ENCODE results near the gene PITPNC1.

DNA sequence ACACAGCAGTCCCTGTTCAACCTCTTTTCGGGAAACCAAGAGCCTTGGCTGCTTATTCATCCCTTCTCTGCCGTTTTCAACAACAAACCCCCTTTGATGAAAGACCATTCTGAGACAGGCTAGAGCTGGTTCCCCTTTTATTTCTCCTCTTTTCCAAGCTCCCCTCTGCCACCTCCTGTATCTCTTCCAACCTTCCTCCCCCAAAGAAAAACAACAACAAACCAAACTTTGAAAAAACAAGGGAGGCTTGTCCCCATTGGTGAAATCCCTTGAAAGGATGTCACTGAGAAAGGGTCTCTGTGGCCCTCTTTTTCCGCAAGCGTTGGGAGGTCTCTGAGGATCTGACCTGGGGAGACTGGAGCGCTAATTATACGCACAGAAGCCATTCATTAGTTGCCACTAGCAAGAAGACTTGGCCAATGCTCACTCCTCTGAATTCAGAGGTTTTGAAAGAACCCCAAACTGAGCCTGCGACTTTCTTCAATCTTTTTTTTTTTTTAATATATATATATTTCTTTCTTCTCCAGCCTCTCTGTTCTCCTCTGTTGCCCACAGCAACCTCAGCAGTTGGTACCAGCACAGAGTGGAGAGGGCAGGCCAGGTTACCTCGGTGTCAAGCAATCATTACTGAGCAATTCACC is 101.4 kb downstream of the PITPNC1 start:
- TF ChIP-seq, protein P1, sequence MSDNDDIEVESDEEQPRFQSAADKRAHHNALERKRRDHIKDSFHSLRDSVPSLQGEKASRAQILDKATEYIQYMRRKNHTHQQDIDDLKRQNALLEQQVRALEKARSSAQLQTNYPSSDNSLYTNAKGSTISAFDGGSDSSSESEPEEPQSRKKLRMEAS (IDR thresholded peaks at IDR 0.05; ENCODE audit: low read depth): no peak
- TF ChIP-seq, protein P2, sequence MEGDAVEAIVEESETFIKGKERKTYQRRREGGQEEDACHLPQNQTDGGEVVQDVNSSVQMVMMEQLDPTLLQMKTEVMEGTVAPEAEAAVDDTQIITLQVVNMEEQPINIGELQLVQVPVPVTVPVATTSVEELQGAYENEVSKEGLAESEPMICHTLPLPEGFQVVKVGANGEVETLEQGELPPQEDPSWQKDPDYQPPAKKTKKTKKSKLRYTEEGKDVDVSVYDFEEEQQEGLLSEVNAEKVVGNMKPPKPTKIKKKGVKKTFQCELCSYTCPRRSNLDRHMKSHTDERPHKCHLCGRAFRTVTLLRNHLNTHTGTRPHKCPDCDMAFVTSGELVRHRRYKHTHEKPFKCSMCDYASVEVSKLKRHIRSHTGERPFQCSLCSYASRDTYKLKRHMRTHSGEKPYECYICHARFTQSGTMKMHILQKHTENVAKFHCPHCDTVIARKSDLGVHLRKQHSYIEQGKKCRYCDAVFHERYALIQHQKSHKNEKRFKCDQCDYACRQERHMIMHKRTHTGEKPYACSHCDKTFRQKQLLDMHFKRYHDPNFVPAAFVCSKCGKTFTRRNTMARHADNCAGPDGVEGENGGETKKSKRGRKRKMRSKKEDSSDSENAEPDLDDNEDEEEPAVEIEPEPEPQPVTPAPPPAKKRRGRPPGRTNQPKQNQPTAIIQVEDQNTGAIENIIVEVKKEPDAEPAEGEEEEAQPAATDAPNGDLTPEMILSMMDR (IDR thresholded peaks at IDR 0.05): no peak
- TF ChIP-seq USF2 (IDR thresholded peaks at IDR 0.05; ENCODE audit: borderline replicate concordance, low read depth, low read length): no peak
- TF ChIP-seq SMC3 (IDR thresholded peaks at IDR 0.05; ENCODE audit: low read depth, low read length): no peak
- no peak for TF ChIP-seq GATA2 (CRISPR knock-in tag; IDR thresholded peaks at IDR 0.05)
- TF ChIP-seq, protein P3, sequence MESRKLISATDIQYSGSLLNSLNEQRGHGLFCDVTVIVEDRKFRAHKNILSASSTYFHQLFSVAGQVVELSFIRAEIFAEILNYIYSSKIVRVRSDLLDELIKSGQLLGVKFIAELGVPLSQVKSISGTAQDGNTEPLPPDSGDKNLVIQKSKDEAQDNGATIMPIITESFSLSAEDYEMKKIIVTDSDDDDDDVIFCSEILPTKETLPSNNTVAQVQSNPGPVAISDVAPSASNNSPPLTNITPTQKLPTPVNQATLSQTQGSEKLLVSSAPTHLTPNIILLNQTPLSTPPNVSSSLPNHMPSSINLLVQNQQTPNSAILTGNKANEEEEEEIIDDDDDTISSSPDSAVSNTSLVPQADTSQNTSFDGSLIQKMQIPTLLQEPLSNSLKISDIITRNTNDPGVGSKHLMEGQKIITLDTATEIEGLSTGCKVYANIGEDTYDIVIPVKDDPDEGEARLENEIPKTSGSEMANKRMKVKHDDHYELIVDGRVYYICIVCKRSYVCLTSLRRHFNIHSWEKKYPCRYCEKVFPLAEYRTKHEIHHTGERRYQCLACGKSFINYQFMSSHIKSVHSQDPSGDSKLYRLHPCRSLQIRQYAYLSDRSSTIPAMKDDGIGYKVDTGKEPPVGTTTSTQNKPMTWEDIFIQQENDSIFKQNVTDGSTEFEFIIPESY (IDR thresholded peaks at IDR 0.05; ENCODE audit: borderline replicate concordance, low read depth): no peak
- no peak for TF ChIP-seq CHD2 (IDR thresholded peaks at IDR 0.05; ENCODE audit: low read length, partially characterized antibody)
- TF ChIP-seq MEF2A (IDR thresholded peaks at IDR 0.05; ENCODE audit: borderline replicate concordance, low read depth): no peak
- TF ChIP-seq, protein P4, sequence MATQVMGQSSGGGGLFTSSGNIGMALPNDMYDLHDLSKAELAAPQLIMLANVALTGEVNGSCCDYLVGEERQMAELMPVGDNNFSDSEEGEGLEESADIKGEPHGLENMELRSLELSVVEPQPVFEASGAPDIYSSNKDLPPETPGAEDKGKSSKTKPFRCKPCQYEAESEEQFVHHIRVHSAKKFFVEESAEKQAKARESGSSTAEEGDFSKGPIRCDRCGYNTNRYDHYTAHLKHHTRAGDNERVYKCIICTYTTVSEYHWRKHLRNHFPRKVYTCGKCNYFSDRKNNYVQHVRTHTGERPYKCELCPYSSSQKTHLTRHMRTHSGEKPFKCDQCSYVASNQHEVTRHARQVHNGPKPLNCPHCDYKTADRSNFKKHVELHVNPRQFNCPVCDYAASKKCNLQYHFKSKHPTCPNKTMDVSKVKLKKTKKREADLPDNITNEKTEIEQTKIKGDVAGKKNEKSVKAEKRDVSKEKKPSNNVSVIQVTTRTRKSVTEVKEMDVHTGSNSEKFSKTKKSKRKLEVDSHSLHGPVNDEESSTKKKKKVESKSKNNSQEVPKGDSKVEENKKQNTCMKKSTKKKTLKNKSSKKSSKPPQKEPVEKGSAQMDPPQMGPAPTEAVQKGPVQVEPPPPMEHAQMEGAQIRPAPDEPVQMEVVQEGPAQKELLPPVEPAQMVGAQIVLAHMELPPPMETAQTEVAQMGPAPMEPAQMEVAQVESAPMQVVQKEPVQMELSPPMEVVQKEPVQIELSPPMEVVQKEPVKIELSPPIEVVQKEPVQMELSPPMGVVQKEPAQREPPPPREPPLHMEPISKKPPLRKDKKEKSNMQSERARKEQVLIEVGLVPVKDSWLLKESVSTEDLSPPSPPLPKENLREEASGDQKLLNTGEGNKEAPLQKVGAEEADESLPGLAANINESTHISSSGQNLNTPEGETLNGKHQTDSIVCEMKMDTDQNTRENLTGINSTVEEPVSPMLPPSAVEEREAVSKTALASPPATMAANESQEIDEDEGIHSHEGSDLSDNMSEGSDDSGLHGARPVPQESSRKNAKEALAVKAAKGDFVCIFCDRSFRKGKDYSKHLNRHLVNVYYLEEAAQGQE (IDR thresholded peaks at IDR 0.05; ENCODE audit: low read depth, low read length): no peak
- no peak for TF ChIP-seq RFX5 (IDR thresholded peaks at IDR 0.05; ENCODE audit: low read length)
- TF ChIP-seq POLR2AphosphoS5 (IDR thresholded peaks at IDR 0.05; ENCODE audit: low read depth, low read length): no peak
